Measurements from ENCODE around the gene ZCCHC7.

The ZCCHC7 gene

DNA sequence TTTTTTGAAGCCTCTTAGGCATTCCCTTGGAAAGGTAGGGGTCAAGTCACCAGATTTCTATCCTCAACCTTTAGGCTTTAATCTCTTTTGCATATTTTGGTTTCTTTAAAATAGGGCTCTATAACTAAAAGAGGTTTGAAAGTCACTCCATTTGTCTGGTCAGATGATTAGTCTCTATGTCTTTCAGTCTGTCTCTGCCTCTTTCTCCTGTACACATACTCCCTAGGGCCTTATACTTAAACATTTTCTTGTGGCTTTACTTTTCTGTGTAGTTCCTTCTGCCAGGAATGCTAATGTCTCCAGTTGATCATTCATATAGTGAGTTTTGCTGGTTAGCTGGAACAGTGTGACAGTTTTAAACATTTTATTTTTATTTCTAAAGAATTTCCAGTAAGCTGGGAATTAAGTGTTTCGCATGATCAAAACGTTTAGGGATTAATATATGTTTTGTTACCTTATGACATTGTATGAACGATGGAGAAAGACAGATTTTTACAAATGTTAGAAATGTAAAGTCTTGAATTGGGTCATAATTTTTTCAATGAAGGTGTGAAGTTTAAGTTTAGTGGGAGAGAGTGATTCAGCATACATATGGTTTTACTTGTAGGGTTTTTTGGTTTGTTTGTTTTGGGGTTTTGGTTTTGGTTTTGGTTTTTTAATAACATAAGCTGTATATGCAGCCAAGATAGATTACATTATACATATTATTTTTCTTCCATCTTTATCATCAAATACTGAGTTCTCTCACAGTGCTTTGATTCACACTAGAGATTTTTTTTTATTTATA is 90.6 kb downstream of the ZCCHC7 start:
- DNase-seq (ENCODE audit: low spot score) = no peak

DNA sequence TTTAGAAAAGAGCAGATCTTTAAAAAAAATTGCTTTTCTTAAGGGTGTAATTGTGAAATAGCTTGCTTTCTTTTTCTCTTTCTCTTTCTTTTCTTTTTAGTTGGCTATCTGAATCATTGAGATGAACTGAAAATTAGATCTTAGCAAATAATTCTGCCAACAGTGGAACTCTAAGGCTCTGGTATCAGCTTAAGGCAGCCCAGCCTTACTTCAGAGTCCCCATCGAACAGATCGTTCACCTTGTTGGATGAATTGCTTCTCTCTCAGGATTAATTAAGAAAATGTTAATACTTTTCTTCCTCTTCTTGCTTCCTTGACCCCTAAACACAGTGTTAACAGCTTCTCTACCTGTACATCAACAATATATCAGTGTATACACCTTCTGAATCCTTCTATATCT is 92.1 kb downstream of the ZCCHC7 start:
- no peak for DNase-seq (ENCODE audit: low spot score)

DNA sequence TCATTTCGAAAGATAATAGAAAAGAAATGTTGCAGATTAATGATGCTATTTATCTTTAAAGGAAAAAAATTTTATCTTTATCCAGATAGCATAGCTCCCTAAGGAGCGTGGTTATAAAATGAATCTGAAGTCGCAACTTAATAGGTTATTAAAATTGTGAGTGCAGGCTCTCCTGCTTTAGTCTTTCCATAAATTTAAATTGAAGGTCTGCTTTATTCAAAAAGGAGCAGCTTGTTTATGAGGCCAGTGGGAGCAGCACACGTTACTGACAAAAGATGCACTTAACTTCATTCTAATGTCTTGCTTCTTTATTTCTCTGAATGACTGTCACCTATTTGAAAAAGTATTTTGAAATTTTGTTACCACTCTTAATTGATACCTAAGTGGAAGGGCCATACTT is 95.0 kb downstream of the ZCCHC7 start:
- no peak for DNase-seq (ENCODE audit: low spot score)

DNA sequence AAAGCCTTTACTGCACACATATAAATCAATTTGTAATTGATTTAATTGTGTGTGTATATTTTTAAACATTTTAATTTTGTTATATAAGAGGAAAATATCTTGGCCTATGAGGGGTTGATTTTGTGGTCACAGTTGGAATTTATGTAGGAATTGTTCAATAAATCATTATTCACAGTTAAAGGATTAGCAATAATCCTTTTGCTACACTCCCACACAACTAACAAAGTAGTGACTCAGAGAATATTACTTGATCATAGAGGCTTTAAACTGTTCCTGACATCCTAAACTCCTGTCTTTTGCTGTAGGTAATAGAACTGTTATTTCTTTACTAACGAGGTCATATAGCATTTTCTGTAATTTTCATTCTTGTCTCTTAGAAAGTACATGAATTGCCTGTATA is 95.5 kb downstream of the ZCCHC7 start:
- DNase-seq (ENCODE audit: low spot score) = no peak

DNA sequence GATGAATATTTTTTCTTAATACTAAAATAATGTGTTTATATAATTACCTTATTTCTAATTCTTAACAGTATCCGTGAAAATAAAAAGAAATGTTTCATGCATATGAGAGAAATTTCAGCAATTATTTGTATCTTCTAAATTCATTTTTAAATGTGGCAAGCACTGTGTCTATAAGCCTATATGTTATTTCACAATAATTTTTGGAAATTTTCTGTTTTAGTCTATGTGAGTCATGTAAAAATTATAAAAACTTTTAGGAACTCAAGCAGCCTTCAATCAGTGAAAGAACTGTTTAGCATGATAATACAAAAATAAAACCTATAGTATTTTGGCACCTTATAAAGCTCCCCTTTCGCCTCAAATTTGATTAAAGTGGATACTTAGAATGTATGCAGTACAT is 96.8 kb downstream of the ZCCHC7 start:
- DNase-seq (ENCODE audit: low spot score) = no peak

DNA sequence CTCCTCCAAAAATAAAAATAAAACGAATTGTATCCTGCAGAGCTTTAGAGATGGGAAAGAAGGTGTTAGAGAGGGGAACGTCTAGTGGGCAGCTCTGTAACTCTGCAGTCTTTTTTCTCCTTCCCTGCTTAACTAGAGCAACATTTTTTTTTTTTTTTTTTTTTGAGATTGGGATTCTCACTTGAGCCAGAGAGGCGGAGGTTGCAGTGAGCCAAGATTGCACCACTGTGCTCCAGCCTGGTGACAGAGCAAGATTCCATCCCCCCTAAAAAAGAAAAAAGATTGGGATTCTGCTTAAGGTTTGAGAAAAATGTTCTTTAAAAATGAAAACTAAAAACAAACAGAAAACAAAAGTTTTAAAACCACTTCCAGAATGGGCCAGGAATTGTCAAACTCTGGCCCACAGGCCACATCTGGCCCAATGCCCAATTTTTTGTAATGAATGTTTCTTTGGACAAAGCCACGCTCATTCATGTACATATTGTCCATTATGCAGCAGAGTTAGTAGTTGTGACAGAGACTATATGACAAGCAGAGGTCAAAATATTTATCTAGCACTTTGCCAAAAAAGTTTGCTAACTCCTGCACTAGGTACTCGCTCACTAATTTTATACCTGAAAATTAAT is 98.5 kb downstream of the ZCCHC7 start:
- no peak for DNase-seq (ENCODE audit: low spot score)

DNA sequence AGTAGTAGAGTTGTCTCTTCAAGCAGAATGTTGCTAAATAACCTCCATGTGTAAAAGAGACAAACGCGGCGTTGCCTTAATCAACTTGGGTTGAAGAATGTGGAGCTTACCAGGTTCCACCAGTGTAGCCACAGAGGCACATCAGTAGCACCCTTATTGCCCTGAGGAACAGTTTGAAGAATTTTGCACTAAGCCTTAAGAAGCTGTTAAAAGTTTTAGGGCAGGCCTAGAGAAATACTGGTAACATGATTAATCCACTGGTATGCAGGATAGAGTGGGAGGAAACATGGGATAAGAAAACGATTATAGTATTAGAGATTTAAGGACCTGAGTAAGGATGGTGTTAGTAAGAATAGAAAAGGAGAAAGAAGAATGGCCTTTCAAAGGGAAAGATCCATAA is 100.6 kb downstream of the ZCCHC7 start:
- DNase-seq (ENCODE audit: low spot score) = no peak

DNA sequence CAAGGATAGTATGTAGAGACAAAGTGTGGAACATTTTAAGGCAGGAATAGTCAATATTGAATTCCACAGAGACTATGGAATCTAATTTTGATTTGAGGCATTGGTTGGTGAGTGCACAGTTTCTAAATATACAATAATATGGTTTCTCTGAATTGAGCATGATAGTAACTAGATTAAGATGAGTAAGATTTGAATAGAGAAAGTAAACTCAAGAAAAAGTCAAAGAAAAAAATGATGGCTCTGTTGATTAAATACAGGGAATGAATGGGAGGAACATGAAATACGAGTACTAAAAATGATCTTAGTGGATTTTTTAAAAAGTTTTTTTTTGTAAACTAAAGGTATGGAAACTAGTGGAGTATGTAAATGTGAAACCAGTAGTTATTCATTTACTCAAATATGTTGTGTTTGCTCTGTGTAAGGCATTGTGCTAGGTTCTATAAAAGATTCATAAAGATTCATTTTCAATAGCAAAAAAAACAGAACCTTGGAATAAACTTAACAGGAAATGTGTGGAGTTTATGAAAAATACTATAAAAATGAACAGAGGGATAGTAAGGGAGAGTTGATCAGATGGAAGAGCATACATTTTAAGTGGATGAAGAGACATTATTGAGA is 101.2 kb downstream of the ZCCHC7 start:
- no peak for DNase-seq (ENCODE audit: low spot score)

DNA sequence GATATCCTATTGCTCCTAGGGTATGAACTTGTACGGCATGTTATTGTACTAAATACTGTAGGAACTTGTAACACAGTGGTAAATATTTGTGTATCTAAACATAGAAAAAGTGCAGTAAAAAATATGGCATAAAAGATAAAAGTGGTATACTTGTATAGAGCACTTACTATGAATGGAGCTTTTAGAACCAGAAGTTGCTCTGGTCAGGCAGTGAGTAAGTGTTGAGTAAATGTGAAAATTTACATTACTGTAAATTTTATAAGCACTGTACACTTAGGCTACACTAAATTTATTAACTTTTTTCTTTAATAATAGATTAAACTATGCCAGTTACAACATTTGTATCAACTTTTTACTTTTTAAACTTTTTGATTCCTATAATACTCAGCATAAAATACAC is 109.1 kb downstream of the ZCCHC7 start:
- DNase-seq (ENCODE audit: low spot score) = no peak

DNA sequence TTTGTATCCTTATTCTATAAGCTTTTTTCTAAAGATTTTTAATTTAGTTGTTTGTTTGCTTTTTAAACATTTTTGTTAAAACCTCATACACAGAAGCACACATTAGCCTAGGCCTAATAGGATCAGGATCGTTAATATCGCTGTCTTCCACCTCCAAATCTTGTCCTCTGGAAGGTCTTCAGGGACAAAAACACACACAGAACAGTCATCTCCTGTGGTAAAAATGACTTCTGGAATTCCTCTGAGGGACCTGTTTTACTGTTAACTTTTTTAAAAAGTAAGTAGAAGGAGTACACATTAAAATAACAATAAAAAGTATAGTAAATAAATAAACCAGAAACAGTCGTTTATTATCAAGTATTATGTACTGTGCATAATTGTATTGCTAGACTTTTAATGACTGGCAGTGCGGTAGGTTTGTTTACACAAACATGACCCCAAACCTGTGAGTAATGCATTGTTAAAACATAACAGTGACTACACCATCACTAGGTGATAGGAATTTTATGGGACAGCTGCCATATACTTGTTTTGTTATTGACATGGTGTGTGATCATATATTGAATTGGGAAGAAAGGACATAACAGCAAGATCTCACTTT is 109.6 kb downstream of the ZCCHC7 start:
- no peak for DNase-seq (ENCODE audit: low spot score)

DNA sequence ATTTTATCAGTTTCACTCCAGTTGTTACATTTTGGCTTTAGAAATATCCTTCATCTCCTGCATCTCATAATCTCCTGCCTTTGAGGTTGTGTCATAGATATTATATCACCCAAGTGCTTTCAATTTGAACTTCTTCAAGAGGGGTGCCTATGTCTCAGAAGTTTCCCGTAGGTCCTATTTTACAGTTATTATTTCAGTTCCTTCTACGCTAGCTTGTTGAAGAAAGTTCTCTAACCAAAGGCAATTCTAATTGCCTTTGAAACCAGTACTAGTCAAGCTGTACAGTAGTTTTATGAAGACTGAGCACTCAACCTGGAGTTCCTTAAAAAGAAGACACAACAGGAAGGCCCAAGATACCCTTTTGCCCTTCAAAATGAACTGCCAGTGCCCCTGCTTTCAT is 116.4 kb downstream of the ZCCHC7 start:
- DNase-seq (ENCODE audit: low spot score) = no peak

DNA sequence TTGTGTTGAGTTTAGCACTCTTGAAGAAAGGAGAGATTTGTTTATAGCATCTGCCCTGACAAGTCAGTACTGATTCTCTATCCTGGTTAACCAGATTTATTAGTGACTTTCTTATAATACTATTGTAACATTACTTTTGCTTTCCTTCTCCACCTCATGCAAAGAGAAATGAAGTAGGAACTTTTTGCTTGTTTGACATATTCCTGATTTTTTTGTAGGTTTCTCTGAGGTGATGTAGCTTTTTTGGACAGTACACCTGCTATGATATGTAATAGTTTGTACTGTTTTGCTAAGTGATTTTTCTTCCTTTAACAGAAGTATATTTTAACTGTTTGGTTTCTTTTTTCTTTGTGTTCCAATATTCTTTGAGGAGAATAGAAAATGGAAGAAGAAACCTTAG is 117.7 kb downstream of the ZCCHC7 start:
- DNase-seq (ENCODE audit: low spot score) = no peak

DNA sequence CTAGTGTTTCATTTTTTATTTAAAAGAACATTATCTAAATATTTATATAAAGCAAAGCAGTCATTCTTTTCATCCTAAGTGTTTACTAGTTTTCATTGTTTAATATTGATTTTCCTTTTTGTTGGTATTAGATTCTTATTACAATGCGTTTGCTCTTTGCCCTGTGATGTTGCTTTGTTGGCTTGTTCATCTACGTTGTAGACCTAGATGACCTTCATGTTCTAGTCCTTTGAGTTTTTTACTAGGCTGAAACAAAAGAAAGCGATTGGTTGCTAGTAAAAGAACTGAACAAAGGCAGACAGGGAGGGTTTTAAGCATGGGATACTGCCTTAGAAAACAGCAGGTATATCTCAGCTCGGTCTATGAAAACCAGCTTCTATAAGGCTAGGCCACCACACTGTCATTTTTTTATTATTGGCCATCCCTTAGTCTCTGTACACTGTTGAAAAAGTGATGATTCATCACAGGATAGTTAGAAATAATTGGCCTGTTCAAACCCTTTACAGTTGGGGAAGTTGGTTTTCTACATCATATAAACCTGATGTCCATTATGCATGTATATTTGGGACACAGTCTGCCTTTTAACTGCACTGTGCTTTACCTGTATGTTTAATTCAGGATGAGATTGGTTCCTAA is 119.0 kb downstream of the ZCCHC7 start:
- no peak for DNase-seq (ENCODE audit: low spot score)

DNA sequence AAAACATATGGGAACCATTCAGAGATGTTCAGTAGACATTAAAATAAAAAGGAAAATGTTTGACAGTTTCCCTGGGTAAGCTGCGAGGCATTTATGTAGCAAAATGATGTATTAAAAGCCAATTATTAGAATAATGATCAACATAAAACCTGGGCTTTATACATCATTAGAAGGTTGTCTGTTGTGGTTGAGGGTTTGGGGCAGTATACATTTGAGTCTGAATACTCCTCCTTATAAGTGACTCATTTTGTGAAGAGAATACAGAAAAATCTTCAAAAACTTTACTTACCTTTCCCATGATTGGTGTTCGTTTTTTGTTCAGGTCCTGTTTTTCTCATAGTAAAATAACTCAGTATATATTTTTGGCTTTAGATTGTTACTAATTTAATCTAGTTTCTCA is 119.5 kb downstream of the ZCCHC7 start:
- DNase-seq (ENCODE audit: low spot score) = no peak

DNA sequence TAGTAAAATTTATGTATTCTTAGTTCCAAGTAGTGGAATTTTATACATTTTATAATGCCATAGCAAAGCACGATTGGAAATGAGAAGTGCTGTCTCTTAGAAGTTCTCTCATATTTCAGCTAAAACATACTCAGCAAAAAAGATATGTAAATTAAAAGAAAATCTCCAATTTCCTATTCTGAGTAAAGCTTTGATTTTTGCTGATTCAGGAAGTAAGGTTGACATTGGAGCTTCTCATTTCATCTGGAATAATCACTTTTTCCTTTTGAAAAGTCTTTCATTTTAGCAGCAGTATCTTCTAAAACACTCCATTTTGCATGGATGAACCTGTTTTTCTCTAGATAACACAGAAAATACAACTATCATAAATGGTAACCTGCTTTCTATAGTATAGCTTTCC is 121.0 kb downstream of the ZCCHC7 start:
- no peak for DNase-seq (ENCODE audit: low spot score)

DNA sequence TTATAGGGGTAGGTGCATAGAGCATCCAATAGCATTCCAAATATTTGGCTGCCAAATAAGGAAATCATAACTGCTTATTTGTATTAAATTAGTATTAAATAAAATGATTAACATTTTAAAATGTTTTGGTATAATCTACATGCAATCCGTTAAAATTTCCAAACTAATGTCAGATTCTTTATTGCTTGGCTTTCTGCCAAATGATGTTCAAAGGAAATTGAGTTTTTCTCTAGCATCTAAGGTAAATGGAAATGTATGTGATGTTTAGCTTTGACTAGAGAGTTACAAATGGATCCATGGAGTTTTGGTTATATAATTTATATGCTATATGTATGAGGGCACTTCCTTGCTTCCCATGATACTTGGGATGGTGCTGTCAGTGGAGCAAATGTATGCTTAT is 121.7 kb downstream of the ZCCHC7 start:
- no peak for DNase-seq (ENCODE audit: low spot score)

DNA sequence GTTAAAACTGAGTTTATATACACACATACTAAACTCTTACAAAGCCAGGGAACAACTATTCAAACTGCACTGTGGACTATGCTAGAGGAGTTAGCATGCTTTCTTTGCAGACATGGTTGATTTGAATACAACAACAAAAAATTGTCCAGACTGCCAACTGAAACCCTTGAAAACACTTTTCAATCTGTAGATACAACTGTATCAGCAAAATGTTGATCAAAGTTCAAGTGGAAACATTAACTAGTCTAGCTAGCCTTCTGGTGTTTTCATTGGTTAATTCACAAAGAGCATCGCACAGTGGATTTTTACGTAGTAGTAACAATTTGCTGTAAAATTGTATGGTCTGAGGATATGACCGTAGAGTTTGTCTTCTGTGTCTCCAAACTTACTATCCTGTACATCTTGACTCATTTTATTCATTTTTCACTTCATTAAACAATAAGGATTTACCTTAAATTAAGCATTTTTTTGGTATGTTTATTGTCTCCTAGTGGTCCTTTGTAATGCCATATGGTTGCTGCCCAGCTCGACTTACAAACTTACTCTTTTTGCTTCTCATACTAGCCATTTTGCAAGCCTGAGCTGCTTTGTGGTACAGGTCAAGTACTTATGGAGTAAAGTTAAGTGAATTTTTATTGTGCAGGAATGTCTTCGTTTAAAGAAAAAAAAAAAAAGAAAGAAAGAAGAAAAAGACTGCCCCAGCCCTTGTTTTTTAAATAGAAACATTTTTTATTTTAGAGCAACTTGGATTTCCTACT is 123.4 kb downstream of the ZCCHC7 start:
- DNase-seq (ENCODE audit: low spot score) = no peak

DNA sequence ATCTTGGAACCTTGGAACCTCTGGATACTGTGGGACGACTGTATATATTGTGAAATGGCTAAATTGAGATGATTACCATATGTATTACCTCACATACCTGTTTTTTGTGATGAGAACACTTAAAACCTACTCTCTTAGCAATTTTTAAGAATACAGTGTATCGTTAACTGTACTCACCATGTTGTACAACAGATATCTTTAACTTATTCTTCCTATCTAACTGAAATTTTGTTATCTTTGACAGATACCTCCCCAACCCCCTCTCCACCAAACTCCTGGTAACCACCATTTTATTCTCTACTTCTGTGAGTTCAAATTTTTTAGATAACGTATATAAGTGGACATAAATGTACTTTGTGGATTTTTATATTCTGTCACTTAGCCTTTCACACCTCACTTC is 126.5 kb downstream of the ZCCHC7 start:
- DNase-seq (ENCODE audit: low spot score) = no peak

DNA sequence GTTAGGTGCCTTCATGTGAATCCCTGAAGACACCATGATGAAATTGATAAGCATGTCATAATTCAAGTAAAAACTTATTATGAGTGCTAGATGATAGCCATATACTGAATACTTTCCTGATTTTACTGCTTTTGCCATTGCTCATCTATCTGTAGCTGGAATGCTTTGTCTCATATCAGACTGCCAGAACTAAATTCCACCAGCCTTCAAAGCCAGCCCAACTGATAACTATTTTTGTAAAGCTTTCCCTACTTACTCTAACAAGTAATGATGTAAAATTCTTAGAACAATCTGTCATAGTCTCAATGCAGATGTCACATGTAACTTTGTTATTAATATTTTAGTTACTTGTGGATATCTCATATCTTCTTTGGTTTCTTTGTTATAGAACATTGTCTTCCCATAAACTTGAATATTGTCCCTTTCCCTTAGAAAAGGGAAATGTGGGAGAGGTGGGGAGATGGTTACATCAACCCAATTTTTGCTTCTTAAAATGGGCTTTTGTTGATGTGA is 128.3 kb downstream of the ZCCHC7 start:
- DNase-seq (ENCODE audit: low spot score) = no peak

DNA sequence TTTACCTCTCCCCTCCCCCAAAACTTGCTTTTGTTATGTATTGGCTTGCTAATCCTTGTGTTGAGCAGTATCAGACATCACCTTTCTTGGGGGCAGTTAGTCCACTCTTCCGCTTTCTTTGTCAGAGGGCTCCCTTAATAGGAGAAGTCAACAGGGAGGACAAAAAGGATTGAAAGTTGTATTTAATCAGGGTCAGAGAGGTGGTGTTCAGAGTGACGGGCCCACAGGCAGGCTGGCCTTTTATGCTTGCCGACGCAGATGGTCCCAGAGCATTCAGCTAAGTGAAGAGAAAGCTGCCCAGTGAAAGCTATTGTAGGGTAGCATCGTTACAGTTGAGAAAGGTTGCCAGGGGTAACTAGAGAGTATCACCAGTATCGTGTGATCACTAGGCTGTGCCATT is 131.1 kb downstream of the ZCCHC7 start:
- DNase-seq (ENCODE audit: low spot score) = peak; percentile 69

DNA sequence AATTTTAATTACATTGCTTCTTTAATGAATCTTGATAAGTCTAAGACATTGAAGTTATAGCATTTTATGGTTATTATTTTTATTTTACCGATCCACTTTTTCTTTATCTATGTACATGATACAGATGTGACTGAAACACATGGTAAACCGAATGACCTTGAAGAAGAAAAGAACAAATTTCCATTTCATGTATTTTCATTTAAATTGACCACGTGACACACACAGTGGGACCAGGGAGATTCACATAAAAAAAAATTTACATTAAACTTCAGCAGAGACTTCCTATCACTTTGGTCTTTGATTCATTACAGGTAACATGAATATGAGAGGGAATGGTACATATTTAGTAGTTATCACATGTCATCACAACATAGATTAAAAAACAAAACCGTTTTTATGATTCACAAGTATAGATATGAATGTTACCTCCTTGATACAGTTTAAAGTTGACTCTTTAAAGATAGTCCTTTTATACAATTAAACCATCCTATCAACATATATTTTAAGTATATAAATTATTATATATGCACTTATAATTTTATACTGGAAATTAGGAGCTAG is 133.1 kb downstream of the ZCCHC7 start:
- DNase-seq (ENCODE audit: low spot score) = no peak
